ENCODE data around the gene CEACAM16. TPM values are rescaled to one million over a fixed set of nuclear protein-coding genes. Genes with fewer than 3 reads are reported as not detected.

The CEACAM16 gene
- total RNA-seq, 1 experiment from 2014 or later, result not detected

GRCh38 chr19:44725251-44725650 is 26.3 kb downstream of the CEACAM16 start:
- DNase-seq (ENCODE audit: low read depth), result no peak

- no peak for DNase-seq (ENCODE audit: low read depth)
Measured at GRCh38 chr19:44725684-44726083, 26.7 kb downstream of the CEACAM16 start.

- DNase-seq (ENCODE audit: low read depth), result no peak
Measured at GRCh38 chr19:44726465-44726864, 27.5 kb downstream of the CEACAM16 start.

- no peak for DNase-seq (ENCODE audit: low read depth)
Measured at GRCh38 chr19:44728178-44728577, 29.2 kb downstream of the CEACAM16 start.

- no peak for DNase-seq (ENCODE audit: low read depth)
Measured at GRCh38 chr19:44729516-44730033, 30.6 kb downstream of the CEACAM16 start.

GRCh38 chr19:44731081-44731480 is 32.1 kb downstream of the CEACAM16 start:
- no peak for DNase-seq (ENCODE audit: low read depth)

GRCh38 chr19:44731622-44732021 is 32.7 kb downstream of the CEACAM16 start:
- DNase-seq (ENCODE audit: low read depth), result no peak

- no peak for DNase-seq (ENCODE audit: low read depth)
Measured at GRCh38 chr19:44732235-44733014, 33.5 kb downstream of the CEACAM16 start.

GRCh38 chr19:44734357-44734756 is 35.4 kb downstream of the CEACAM16 start:
- no peak for DNase-seq (ENCODE audit: low read depth)

- DNase-seq (ENCODE audit: low read depth), result peak; percentile 66
Measured at GRCh38 chr19:44735011-44735410, 36.1 kb downstream of the CEACAM16 start.

- peak; percentile 77 for DNase-seq (ENCODE audit: low read depth)
Measured at GRCh38 chr19:44737238-44738071, 38.5 kb downstream of the CEACAM16 start.

- no peak for DNase-seq (ENCODE audit: low read depth)
Measured at GRCh38 chr19:44738136-44738535, 39.2 kb downstream of the CEACAM16 start.

- peak; percentile 67 for DNase-seq (ENCODE audit: low read depth)
Measured at GRCh38 chr19:44738603-44739558, 39.9 kb downstream of the CEACAM16 start.

- no peak for DNase-seq (ENCODE audit: low read depth)
Measured at GRCh38 chr19:44740351-44740824, 41.4 kb downstream of the CEACAM16 start.

GRCh38 chr19:44741258-44741731 is 42.3 kb downstream of the CEACAM16 start:
- DNase-seq (ENCODE audit: low read depth), result peak; percentile 51

- DNase-seq (ENCODE audit: low read depth), result peak; percentile 100
Measured at GRCh38 chr19:44741841-44742329, 42.9 kb downstream of the CEACAM16 start.

- DNase-seq (ENCODE audit: low read depth), result peak; percentile 88
Measured at GRCh38 chr19:44742330-44743061, 43.5 kb downstream of the CEACAM16 start.

- no peak for DNase-seq (ENCODE audit: low read depth)
Measured at GRCh38 chr19:44744871-44745332, 46.0 kb downstream of the CEACAM16 start.

GRCh38 chr19:44745341-44745831 is 46.4 kb downstream of the CEACAM16 start:
- peak; percentile 79 for DNase-seq (ENCODE audit: low read depth)
